ENCODE measurements around the gene KCNV2.
A peak's percentile ranks its signal among the peaks of the same experiment; 100 is the strongest.
"Not testable (repeated sequence)": the region's sequence is repeated elsewhere in the genome, so short reads cannot be mapped to it uniquely, and the experiment has no call there.

The KCNV2 gene

DNA sequence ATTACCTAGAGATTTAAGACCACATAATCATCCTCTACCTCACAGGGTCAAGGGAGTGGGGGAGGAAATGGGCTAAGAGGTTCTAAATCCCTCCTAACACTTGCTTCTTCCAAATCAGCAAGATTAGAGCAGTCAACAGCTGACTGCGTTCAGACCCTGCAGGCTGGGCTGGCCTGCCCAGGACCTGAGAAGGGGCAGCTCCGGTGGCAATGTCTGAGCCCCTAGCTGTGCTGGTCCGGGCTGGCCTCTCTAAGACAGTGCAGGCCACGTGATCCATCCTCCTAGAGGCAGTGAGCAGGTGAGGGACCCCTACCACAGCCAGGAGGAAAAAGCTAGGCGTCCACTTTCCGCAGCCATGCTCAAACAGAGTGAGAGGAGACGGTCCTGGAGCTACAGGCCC, at the start of gene KCNV2:
TSS of gene KCNV2 (plus strand) at position 126 of the 400 bp plus-strand sequence. CDS start at position 356, 230 bp downstream.
- no peak for DNase-seq

GRCh38 chr9:2673161-2673560, 44.1 kb upstream of the KCNV2 start:
- DNase-seq = no peak

GRCh38 chr9:2674141-2674824, 43.0 kb upstream of the KCNV2 start:
- no peak for DNase-seq

GRCh38 chr9:2675834-2676233, 41.5 kb upstream of the KCNV2 start:
- no peak for DNase-seq

DNA sequence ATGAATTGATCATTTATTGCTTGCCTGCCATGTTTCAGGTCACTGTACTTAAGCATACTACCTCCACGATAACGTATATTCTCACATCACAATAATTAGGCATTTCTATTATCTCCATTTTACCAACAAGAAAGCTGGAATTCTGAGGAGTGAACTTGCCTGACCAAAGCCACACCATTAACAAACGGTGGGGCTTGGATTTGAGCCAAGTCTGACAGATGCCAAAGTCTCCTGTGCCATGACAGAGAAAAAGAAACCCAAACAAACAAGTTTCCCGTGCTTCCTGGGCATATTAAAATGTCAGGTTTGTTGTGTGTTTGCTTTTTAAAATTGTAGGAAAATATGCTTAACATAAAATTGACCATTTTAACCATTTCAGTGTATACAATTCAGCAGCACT, 40.8 kb upstream of the KCNV2 start:
- DNase-seq = no peak

DNA sequence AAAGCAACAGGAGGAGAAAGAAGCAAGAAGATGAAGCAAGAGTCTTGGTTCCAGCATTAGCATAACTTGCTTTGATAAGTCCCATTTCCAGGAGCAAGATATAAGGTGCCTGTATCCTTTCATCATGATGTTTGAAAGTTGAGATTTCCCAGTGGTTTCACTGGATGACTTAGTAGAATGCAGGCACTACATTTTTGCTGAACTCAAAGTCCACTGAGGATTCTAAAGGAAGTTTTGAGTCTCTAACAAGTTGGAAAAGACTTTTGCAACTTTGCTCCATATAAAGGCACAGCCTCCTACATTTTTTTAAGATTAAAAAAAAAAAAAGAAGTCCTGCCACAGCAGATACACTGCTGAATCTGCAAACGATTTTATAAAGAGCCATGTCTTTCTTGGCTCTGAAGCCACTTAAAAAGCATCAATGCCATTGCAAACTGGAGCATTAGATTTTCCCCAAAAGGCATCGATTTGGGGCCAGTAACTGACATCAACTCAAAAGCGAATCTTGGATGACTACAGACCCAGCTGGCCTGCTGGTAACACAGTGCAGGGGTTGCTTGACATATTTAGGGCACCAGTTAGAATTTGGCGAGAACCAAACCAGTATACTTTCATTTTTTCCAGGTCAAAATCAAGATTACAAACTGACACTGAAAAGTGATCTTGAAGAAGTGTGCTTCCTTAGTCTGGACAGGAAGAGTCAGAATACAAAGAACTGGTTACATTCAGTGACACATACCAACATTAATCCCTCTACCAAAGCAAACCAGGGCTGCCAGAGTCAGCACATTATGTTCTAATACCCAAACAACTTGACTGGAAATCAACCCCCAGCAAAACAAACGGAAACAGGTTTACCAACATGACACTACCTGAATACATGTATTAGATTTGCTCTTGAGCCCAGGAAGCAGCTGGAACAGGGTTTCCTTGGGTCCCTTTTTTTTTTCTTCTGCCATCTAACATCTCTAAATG, 39.1 kb upstream of the KCNV2 start:
- no peak for DNase-seq

- DNase-seq = no peak
These were observed 38.3 kb upstream of the KCNV2 start for GRCh38 chr9:2679011-2679410.

GRCh38 chr9:2681981-2682380, 35.3 kb upstream of the KCNV2 start:
- no peak for DNase-seq

GRCh38 chr9:2686911-2687310, 30.4 kb upstream of the KCNV2 start:
- no peak for DNase-seq

DNA sequence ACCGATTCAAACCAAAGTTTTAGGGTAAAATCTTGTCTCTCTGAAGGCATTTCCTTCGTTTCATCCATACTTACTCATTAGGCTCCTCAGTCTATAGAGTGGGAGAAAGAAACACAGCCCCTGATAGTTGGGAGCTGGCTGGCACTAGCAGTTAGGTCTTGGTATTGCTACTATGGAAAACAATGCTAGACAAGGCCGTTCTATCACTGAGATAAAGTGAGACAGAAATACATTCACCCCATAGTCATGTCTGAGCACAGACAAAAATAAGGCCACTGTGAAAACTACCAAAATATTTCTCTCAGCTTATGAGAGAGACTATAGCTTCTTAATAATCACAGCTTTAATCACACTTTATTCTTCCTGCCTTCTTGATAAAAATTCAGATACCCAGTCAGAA, 28.7 kb upstream of the KCNV2 start:
- DNase-seq = no peak

DNA sequence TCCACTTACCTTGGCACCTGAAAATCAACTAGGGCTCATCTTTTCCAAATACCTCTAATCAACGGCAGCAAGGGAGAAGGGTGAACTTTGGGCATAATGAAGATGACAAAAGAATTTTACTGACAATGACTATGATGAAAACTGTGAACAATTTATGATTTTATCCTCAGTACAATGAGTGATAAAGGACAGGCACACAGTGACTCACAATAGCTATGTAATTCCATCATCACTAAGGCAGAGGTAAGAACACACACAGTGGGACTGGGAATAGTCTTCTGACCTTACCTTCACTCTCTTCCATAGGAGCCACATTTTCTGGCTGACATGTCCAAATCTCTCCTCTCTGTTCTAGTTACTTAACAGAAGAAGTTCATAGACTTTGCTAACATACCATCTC, 26.1 kb upstream of the KCNV2 start:
- DNase-seq = no peak

DNA sequence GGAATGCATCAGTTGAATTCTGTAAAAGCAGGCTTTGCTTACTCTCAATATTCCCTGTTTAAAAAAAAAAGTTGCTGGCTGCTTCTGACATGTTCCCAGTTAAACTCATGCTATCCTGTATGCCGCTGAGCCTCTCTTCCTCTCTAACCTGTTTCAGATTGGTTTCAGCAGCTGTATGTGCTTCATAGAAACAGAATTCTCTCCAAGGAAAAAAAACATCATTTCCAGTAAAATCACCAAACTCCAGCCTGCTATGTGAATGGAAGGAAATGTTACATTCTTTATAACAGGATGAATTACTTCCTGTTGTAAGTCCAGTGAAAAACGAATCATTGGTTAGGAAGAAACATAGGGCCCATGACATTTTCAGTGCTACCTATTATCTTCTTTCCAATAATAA, 25.7 kb upstream of the KCNV2 start:
- DNase-seq = no peak

- DNase-seq = no peak
These were observed 24.3 kb upstream of the KCNV2 start for GRCh38 chr9:2693056-2693455.

DNA sequence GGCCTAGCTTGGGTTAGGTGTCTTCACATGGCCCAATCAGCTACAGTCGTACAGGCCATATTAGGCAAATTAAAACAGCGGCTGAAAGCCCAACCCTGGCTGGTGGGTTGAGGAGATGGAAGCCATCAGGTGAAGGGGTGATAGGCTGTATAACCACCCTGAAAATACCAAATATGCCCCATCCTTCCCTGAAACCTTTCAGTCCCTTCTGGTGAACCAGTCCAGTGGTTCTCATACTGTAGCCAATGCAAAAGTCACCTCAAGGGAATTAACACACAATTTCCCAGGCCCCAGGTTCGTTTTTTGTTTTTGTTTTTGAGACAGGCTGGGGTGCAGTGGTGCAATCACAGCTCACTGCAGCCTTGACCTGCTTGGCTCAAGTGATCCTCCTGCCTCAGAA, 19.8 kb upstream of the KCNV2 start:
- DNase-seq = no peak

GRCh38 chr9:2700398-2700797, 16.9 kb upstream of the KCNV2 start:
- DNase-seq = no peak

GRCh38 chr9:2700909-2701550, 16.3 kb upstream of the KCNV2 start:
- no peak for DNase-seq

DNA sequence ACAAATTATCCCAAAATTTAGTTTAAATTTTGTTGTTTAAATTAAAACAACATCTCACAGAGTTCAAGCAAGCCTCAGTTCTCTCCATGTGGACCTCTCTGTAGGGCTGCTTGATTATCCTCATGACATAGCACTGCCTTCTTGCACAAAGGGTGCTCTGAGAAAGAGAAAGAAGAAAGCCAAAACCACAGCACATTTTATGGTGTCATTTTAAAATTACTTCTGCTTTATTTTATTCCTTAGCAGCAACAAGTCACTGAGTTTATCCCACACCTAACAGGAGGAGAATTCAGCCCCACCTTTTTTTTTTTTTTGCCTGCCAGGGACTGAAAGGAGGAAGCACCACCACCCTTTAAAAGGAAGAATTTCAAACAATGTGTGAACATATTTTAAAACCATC, 12.8 kb upstream of the KCNV2 start:
- DNase-seq = no peak

- DNase-seq = not testable (repeated sequence)
These were observed 10.1 kb upstream of the KCNV2 start for GRCh38 chr9:2707256-2707655.

- DNase-seq = peak; percentile 45
These were observed 7.6 kb upstream of the KCNV2 start for GRCh38 chr9:2709645-2710101.

DNA sequence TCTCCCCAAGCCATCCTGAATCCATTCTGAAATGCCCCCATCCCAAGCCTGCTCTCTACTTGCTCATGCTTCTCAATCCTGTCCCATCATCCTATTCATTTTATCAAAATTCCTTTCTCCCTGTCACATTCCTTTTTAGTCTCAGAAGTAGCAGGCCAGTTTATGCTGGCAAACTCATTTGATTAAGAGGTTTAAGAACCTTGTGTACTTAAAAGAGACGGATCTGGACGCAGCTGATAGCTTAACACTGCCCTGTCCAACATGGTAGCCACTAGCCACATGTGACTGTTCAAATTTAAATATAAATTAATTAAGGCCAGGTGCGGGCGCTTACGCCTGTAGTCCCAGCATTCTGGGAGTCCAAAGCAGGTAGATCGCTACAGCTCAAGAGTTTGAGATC, 5.6 kb upstream of the KCNV2 start:
- no peak for DNase-seq

GRCh38 chr9:2718001-2718697, 839 bp downstream of the KCNV2 start:
- no peak for DNase-seq

DNA sequence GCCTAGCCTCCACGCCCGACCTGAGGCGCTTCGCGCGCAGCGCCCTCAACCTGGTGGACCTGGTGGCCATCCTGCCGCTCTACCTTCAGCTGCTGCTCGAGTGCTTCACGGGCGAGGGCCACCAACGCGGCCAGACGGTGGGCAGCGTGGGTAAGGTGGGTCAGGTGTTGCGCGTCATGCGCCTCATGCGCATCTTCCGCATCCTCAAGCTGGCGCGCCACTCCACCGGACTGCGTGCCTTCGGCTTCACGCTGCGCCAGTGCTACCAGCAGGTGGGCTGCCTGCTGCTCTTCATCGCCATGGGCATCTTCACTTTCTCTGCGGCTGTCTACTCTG, 1.4 kb downstream of the KCNV2 start:
- no peak for DNase-seq

GRCh38 chr9:2720179-2720654, 2.9 kb downstream of the KCNV2 start:
- no peak for DNase-seq

Data from NCI-H446 treated with DMSO at 0.1 percent for 48 hours (cell line).